Loucy (cell line): Measurements from ENCODE around the gene KPNB1.

ENCODE experiments used
- EZH2phosphoT487 ChIP-seq: fragments of 200-600 bp; IDR thresholded peaks from 2 replicates; pipeline ENCODE4 v1.6.1; 2018; ENCODE audit warnings: antibody characterized with exemption, mild to moderate bottlenecking, moderate library complexity, borderline replicate concordance
- TF ChIP-seq, protein P1 (sequence below): fragments of 200-600 bp; sonication (generic); conservative IDR thresholded peaks from 2 replicates; pipeline ENCODE4 v1.5.1; 2014; ENCODE audit warnings: mild to moderate bottlenecking, antibody characterized with exemption, low read length

DNA sequence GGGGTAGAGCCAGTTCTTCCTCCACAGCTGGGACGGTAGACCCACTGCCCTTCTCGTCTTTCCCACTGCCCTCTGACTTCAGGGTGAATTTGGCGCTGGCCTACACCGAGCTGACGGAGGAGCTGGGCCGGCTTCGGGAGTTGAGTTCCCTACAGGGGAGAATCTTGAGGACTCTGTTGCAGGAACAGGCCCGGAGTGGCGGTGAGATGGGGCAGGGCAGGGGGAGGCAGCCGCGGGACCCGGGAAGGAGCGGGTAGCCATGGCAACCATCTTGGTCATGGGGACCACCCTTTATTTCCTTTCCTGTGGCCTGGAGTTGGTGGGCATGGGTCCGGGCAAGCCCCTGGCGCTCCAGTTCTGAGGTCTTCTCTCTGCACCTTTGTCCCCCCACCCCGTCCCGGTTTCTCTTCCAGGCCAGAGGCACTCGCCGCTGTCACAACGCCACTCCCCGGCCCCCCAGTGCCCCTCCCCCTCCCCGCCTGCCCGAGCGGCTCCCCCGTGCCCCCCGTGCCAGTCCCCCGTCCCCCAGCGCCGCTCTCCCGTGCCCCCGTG is 58.7 kb downstream of the KPNB1 start:
- TF ChIP-seq, protein P1, sequence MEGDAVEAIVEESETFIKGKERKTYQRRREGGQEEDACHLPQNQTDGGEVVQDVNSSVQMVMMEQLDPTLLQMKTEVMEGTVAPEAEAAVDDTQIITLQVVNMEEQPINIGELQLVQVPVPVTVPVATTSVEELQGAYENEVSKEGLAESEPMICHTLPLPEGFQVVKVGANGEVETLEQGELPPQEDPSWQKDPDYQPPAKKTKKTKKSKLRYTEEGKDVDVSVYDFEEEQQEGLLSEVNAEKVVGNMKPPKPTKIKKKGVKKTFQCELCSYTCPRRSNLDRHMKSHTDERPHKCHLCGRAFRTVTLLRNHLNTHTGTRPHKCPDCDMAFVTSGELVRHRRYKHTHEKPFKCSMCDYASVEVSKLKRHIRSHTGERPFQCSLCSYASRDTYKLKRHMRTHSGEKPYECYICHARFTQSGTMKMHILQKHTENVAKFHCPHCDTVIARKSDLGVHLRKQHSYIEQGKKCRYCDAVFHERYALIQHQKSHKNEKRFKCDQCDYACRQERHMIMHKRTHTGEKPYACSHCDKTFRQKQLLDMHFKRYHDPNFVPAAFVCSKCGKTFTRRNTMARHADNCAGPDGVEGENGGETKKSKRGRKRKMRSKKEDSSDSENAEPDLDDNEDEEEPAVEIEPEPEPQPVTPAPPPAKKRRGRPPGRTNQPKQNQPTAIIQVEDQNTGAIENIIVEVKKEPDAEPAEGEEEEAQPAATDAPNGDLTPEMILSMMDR: no peak
- TF ChIP-seq EZH2phosphoT487: no peak
